GM12865 (cell line): ENCODE measurements around the gene WDR33.

Experiments used
- DNase-seq: peaks from one replicate; pipeline ENCODE4 v3.0.0; 2010; ENCODE audit warnings: low read depth
- H3K4me3 ChIP-seq: 2 replicates; pipeline ENCODE4 v1.5.1; 2011; ENCODE audit warnings: mild to moderate bottlenecking, low read depth, low read length, control low read depth
- TF ChIP-seq, protein P1 (sequence below): IDR thresholded peaks from 2 replicates; pipeline ENCODE4 v1.5.1; 2011; ENCODE audit warnings: low read length, control low read depth, low read depth, inconsistent platforms; ENCODE audit not compliant: insufficient read depth; ENCODE audit errors: missing control alignments

WDR33 gene

DNA sequence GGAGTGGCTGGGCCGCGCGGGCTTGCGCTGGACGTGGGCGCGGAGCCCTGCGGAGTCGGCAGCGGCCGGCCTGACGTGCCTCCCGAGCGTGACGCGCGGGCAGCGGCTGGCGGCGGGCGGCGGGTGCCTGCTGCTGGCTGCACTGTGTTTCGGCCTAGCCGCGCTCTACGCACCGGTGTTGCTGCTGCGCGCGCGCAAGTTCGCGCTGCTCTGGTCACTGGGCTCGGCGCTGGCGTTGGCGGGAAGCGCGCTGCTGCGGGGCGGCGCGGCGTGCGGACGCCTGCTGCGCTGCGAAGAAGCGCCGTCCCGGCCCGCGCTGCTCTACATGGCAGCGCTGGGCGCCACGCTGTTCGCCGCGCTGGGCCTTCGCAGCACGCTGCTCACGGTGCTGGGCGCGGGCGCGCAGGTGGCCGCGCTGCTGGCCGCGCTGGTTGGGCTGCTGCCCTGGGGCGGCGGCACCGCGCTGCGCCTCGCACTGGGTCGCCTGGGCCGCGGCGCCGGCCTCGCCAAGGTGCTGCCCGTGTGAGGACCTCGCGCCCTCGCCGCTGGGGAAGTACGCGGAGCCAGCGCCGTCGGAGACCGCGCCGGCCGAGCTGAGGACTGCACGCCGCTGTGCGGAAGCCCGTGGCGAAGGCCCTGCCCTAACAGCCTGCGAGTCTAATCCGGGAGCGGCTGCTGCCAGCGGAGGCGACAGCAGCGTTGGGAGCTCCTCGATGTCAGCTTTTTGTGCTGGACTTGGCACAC lies 109.1 kb downstream of the WDR33 start:
- H3K4me3 ChIP-seq, result peak overlapping the region; percentile 73
- DNase-seq, result peak; percentile 93
- TF ChIP-seq, protein P1, sequence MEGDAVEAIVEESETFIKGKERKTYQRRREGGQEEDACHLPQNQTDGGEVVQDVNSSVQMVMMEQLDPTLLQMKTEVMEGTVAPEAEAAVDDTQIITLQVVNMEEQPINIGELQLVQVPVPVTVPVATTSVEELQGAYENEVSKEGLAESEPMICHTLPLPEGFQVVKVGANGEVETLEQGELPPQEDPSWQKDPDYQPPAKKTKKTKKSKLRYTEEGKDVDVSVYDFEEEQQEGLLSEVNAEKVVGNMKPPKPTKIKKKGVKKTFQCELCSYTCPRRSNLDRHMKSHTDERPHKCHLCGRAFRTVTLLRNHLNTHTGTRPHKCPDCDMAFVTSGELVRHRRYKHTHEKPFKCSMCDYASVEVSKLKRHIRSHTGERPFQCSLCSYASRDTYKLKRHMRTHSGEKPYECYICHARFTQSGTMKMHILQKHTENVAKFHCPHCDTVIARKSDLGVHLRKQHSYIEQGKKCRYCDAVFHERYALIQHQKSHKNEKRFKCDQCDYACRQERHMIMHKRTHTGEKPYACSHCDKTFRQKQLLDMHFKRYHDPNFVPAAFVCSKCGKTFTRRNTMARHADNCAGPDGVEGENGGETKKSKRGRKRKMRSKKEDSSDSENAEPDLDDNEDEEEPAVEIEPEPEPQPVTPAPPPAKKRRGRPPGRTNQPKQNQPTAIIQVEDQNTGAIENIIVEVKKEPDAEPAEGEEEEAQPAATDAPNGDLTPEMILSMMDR, result peak; percentile 18

DNA sequence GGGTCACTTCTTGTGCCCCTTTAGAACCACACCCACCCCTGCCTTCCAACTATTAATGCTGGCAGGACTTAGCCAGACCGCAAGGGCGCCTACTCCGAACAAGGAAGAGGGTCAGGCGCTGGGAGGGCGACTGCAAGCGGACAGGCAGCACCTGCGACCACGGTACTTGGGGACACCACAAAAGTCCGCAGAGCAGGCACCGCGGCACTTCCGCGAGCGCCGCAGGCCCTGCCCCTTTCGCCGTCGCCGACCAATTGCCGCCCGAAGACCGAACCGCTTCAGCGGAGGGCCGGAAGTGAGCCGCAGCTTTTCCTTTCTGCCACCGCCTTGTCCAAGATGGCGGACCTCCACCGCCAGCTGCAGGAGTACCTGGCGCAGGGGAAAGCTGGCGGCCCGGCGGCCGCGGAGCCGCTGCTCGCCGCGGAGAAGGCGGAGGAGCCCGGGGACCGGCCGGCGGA lies 109.7 kb downstream of the WDR33 start, which contains the start of gene SFT2D3:
TSS of gene SFT2D3 (plus strand) at position 305 of the 458 bp plus-strand sequence. CDS start at position 337, 32 bp downstream.
- H3K4me3 ChIP-seq, result peak within 1 kb of the TSS; percentile 73
- DNase-seq, result peak; percentile 98
- TF ChIP-seq, protein P1, result no peak

DNA sequence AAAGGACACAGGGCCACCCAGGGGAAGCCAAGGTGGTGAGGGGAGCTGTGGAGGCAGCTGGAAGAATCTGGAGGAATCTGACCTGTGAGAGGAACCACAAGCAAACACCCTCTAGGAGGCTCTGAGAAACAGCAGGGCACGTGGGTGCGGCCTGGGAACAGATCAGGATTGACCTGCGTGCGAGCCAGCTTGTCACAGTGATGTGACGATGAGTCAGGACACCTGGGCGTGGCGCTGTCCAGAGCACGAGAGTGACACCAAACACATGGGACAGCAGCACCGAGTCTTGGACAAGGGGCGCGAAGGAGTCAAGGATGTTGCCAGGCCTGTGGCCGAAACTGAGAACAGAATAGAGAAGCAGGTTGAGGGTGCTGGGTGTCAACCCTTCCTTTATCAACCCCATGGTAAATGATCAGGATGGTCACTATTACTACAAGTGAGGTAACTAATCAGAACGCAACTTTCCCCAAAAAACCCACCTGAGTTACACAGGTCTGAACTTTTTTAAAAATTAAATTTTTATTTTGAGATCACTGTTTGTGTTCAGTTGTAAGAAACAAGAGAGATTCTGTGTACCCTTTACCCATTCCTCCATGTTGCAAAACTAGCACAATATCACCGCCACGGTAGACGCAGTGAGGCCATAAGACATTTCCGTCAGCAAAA lies 110.3 kb downstream of the WDR33 start:
- TF ChIP-seq, protein P1, result peak; percentile 16
- peak; percentile 98 for DNase-seq
- H3K4me3 ChIP-seq, result peak overlapping the region; percentile 73

DNA sequence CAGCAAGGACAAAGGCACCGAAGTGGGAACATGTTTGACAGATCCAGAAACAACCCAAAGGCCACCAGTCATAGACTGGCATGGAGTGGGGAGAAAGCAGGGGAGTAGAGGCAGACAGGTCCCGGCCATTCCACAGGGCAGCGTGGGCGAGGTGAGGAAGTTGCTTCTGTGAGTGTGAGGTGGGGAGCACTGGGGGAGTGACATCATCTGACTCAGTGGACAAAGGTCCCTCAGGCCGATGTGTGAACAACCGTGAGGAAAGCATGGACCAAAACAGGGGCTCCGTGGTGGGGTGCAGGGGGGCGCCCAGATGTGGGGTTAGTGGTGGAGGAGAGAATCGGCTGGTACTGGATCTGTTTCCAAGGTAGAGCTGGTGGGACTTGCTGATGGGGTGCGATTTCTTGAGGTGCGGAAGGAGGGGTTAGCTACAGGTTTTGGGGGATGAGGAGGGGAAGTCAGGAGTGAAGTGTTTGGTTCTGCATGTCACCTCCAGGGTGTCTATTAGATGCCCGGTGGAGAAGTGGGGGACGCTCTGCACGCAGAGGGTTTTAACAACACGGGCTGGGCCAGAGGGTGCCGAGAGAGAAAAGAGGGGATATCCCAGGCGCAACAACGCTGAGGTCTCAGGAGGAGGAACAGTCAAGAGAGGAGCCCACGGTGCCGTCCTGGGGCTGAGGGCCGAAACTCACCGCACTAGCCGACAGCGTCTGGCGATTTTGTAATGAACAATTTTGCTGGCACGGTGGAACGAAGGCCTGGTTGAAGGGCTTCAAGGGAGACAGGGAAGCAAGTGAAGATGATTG lies 112.2 kb downstream of the WDR33 start:
- TF ChIP-seq, protein P1, result no peak
- H3K4me3 ChIP-seq, result no peak overlapping the region
- no peak for DNase-seq

DNA sequence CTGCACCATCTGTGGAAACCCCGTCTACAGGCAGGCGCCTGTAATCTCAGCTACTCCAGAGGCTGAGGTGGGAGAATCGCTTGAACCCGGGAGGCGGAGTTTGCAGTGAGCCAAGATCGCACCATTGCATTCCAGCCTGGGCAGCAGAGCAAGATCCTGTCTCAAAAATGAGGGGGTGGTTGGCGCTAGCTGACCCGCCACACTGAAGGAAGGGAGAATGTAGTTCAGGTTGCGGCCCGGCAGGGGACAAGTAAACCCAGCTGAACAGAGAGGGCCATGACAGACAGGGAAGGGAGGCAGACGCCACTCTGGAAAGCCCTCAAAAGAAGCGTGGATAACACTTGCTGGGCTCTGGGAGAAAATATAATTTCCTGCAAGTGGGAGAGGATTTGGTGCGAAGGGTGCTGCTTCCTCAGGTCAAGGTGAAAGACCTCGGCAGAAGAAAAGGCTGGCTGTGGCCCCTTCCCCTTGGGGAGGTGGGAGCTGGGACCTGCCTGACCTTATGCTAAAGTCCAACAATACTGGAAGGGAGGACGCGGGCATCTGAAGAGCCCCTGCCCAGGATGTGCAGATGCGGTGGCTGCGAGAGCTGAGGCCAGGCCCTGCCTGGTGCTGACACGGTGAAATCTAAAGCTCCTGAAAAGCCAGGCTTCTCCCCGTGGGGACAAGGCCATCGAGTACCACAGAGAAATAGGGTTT lies 113.3 kb downstream of the WDR33 start:
- TF ChIP-seq, protein P1, result no peak

DNA sequence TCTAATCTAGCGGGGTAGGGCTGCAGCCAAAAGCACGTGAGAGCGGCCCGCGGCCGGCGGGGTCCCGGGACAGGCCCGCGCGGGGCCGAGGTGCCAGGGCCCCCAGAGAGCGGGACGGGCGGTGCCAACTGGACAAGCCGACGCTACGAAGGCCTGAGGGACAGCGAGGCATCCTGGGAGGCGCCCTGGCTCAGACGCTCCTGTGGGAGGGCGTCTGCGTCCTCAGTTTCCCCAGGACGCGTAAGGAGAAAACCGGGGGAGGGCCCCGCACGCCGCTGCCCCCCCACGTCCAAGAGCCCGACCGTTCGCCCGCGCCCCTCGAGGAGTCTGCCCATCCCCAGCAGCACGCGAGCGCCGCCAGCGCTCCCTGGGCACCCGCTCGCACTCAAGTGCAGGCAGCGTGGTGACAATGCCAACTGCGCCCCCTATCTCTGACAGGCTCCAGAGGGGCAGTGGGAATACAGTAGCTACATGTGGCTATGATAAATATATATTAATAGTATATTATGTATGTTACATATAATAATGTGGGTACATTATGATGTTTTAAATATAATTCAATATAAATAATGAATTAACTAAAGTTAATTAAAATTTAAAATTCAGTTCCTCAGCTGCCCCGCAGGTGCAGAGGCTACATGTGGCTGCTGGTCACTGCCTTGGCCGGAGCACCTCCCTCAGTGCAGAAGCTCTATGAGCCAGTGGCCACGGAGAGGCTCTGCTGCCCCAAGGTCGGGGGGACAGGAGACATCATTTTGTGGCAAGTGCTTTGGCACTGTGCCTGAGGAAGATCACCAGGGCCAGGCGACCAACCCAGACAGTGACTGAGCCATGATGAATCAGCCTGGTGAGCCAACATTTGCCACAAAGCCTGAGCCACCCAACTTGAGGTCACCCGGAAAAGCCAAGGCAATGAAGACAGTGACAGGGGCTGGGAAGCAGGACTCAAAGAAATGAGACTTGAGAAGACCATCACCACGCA lies 115.2 kb downstream of the WDR33 start:
- H3K4me3 ChIP-seq, result no peak overlapping the region
- DNase-seq, result peak; percentile 26
- TF ChIP-seq, protein P1, result peak; percentile 17

More for the DNA sequence above, 113.3 kb downstream of the WDR33 start:
- no peak for DNase-seq
- no peak overlapping the region for H3K4me3 ChIP-seq
